Epidermal melanocyte (primary cell): ENCODE measurements around the gene CCDC171.
"Not testable (repeated sequence)": the region's sequence is repeated elsewhere in the genome, so short reads cannot be mapped to it uniquely, and the experiment has no call there.

Experiments
- DNase-seq: peaks from one replicate; pipeline ENCODE4 v3.0.0; 2011; ENCODE audit warnings: low spot score; ENCODE audit not compliant: insufficient read length

The CCDC171 gene

GRCh38 chr9:15552636-15553527, at the start of gene CCDC171:
Gene CCDC171 (plus strand): TSS chr9:15553043. CDS start chr9:15564089, 11,046 bp downstream.
- peak; percentile 97 for DNase-seq

- DNase-seq: no peak
These were observed 46.9 kb upstream of the CCDC171 start for GRCh38 chr9:15505921-15506320.

- DNase-seq: no peak
These were observed 42.7 kb upstream of the CCDC171 start for GRCh38 chr9:15509931-15510788.

- peak; percentile 57 for DNase-seq
These were observed 41.9 kb upstream of the CCDC171 start, which contains the start of gene PSIP1 for GRCh38 chr9:15510789-15511575. Gene PSIP1 (minus strand): TSS chr9:15510970. CDS start chr9:15510188, 782 bp downstream.

GRCh38 chr9:15512204-15512603, 40.6 kb upstream of the CCDC171 start:
- no peak for DNase-seq

GRCh38 chr9:15512889-15513288, 40.0 kb upstream of the CCDC171 start:
- DNase-seq: no peak

GRCh38 chr9:15513335-15513734, 39.5 kb upstream of the CCDC171 start:
- no peak for DNase-seq

- DNase-seq: no peak
These were observed 33.0 kb upstream of the CCDC171 start for GRCh38 chr9:15519831-15520230.

GRCh38 chr9:15521254-15521653, 31.6 kb upstream of the CCDC171 start:
- no peak for DNase-seq

- no peak for DNase-seq
These were observed 30.6 kb upstream of the CCDC171 start for GRCh38 chr9:15522130-15522755.

- DNase-seq: no peak
These were observed 27.9 kb upstream of the CCDC171 start for GRCh38 chr9:15524845-15525455.

- DNase-seq: no peak
These were observed 26.9 kb upstream of the CCDC171 start for GRCh38 chr9:15525958-15526357.

GRCh38 chr9:15527035-15527434, 25.8 kb upstream of the CCDC171 start:
- DNase-seq: not testable (repeated sequence)

GRCh38 chr9:15529566-15530324, 23.1 kb upstream of the CCDC171 start:
- DNase-seq: no peak

- DNase-seq: no peak
These were observed 21.5 kb upstream of the CCDC171 start for GRCh38 chr9:15531380-15531779.

- no peak for DNase-seq
These were observed 11.0 kb upstream of the CCDC171 start for GRCh38 chr9:15541872-15542271.

GRCh38 chr9:15542624-15543023, 10.2 kb upstream of the CCDC171 start:
- DNase-seq: no peak

GRCh38 chr9:15543047-15543813, 9.6 kb upstream of the CCDC171 start:
- DNase-seq: no peak

- DNase-seq: no peak
These were observed 3.2 kb upstream of the CCDC171 start for GRCh38 chr9:15549611-15550010.
